Measurements from ENCODE around the gene TTC34.

GRCh38 chr1:2602311-2602835, 199.1 kb downstream of the TTC34 start:
- TF ChIP-seq CTCF (CRISPR knock-in tag; IDR thresholded peaks at IDR 0.05), result no peak
- TF ChIP-seq KDM5A (IDR thresholded peaks at IDR 0.05; ENCODE audit: borderline replicate concordance, low read length), result no peak
- TF ChIP-seq ATF1 (CRISPR knock-in tag; IDR thresholded peaks at IDR 0.05), result no peak
- no peak for TF ChIP-seq RAD21 (CRISPR knock-in tag; IDR thresholded peaks at IDR 0.05)
- TF ChIP-seq TGIF2 (CRISPR knock-in tag; IDR thresholded peaks at IDR 0.05), result no peak
- no peak for TF ChIP-seq RBM39 (IDR thresholded peaks at IDR 0.05; ENCODE audit: low read depth, low read length, poor library complexity, severe bottlenecking)
- TF ChIP-seq PRDM10 (CRISPR knock-in tag; IDR thresholded peaks at IDR 0.05; ENCODE audit: low read depth), result no peak
- no peak for TF ChIP-seq POLR2A (IDR thresholded peaks at IDR 0.05; ENCODE audit: insufficient read depth in 1 of 2, low read depth in 2 of 2, low read length in 2 of 2)
- TF ChIP-seq RXRA (CRISPR knock-in tag; IDR thresholded peaks at IDR 0.05), result no peak
- TF ChIP-seq ASH2L (IDR thresholded peaks at IDR 0.05; ENCODE audit: insufficient read length, low read depth, low read length), result no peak
- TF ChIP-seq THAP11 (CRISPR knock-in tag; IDR thresholded peaks at IDR 0.05), result no peak

All from HepG2 (cell line).